Measurements from ENCODE around the gene LRRC74B. TPM values are rescaled to one million over a fixed set of nuclear protein-coding genes. Genes with fewer than 3 reads are reported as not detected.
"Not testable (repeated sequence)": the region's sequence is repeated elsewhere in the genome, so short reads cannot be mapped to it uniquely, and the experiment has no call there.

Gene LRRC74B
- total RNA-seq, 4 donors from 2014 or later: not detected

- H3K27ac ChIP-seq (replicated peaks in 1 of 4): no peak overlapping the region
- WGBS: 83% methylated on average over 5 of the region's 5 CpGs
- no peaks in the 10 kb centered on the region for H3K9me3 ChIP-seq
- no peaks in the 10 kb centered on the region for H3K36me3 ChIP-seq
- TF ChIP-seq EP300 (IDR thresholded peaks at IDR 0.05) (no peak), POLR2AphosphoS5 (IDR thresholded peaks at IDR 0.05) (no peak), POLR2A (IDR thresholded peaks at IDR 0.05; ENCODE audit: low read depth) (no peak)
- TF ChIP-seq, protein P1, sequence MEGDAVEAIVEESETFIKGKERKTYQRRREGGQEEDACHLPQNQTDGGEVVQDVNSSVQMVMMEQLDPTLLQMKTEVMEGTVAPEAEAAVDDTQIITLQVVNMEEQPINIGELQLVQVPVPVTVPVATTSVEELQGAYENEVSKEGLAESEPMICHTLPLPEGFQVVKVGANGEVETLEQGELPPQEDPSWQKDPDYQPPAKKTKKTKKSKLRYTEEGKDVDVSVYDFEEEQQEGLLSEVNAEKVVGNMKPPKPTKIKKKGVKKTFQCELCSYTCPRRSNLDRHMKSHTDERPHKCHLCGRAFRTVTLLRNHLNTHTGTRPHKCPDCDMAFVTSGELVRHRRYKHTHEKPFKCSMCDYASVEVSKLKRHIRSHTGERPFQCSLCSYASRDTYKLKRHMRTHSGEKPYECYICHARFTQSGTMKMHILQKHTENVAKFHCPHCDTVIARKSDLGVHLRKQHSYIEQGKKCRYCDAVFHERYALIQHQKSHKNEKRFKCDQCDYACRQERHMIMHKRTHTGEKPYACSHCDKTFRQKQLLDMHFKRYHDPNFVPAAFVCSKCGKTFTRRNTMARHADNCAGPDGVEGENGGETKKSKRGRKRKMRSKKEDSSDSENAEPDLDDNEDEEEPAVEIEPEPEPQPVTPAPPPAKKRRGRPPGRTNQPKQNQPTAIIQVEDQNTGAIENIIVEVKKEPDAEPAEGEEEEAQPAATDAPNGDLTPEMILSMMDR (IDR thresholded peaks at IDR 0.05): no peak
- intact Hi-C loops (cut with DNase I): no loop called here
- DNase-seq (ENCODE audit: extremely low spot score): no peak
- H3K4me1 ChIP-seq: no peaks in the 10 kb centered on the region
- H3K4me3 ChIP-seq: no peak overlapping the region
- H3K27me3 ChIP-seq: peaks cover 0 to 19% (median 0%) of the 10 kb centered on the region in 4 donors
These were observed 33.7 kb downstream of the LRRC74B start for GRCh38 chr22:21079493-21079892.

- no peaks in the 10 kb centered on the region for H3K9me3 ChIP-seq
- DNase-seq (ENCODE audit: extremely low spot score): no peak
- peaks cover 0 to 19% (median 0%) of the 10 kb centered on the region in 4 donors for H3K27me3 ChIP-seq
- WGBS: 100% methylated on average over 7 of the region's 31 CpGs
- no peak overlapping the region for H3K27ac ChIP-seq (replicated peaks in 1 of 4)
- no peaks in the 10 kb centered on the region for H3K36me3 ChIP-seq
- intact Hi-C loops (cut with DNase I): no loop called here
- H3K4me3 ChIP-seq: no peak overlapping the region
- TF ChIP-seq, protein P1 (IDR thresholded peaks at IDR 0.05): no peak
- TF ChIP-seq EP300 (IDR thresholded peaks at IDR 0.05) (no peak), POLR2AphosphoS5 (IDR thresholded peaks at IDR 0.05) (no peak), POLR2A (IDR thresholded peaks at IDR 0.05; ENCODE audit: low read depth) (no peak)
- no peaks in the 10 kb centered on the region for H3K4me1 ChIP-seq
These were observed 34.8 kb downstream of the LRRC74B start for GRCh38 chr22:21080435-21081137.

DNA sequence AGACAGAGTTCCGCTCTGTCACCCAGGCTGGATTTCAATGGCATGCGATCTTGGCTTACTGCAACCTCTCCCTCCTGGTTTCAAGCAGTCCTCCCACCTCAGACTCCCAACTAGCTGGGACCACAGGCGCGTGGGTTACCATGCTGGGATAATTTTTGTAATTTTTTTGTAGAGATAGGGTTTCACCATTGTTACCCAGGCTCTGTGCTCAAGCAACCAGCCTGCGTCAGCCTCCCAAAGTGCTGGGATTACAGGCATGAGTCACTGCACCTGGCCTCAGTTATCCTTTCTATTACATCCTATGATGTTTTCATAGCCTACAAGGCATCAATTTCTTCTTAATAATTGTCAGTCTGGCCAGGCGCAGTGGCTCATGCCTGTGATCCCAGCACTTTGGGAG is 36.5 kb downstream of the LRRC74B start:
- no peak for DNase-seq (ENCODE audit: extremely low spot score)
- Histone ChIP-seq H3K36me3 (no peaks in the 10 kb centered on the region), H3K9me3 (no peaks in the 10 kb centered on the region), H3K27me3 (peaks cover 0 to 21% (median 0%) of the 10 kb centered on the region in 4 donors), H3K27ac (replicated peaks in 1 of 4) (no peak overlapping the region), H3K4me1 (no peaks in the 10 kb centered on the region), H3K4me3 (no peak overlapping the region)
- intact Hi-C loops (cut with DNase I): no loop called here
- 92% methylated on average over 6 of the region's 6 CpGs for WGBS
- TF ChIP-seq EP300 (IDR thresholded peaks at IDR 0.05) (no peak), POLR2A (IDR thresholded peaks at IDR 0.05; ENCODE audit: low read depth) (no peak), POLR2AphosphoS5 (IDR thresholded peaks at IDR 0.05) (no peak)
- TF ChIP-seq, protein P1 (IDR thresholded peaks at IDR 0.05): no peak

- intact Hi-C loops (cut with DNase I): no loop called here
- WGBS: 89% methylated on average over 5 of the region's 5 CpGs
- TF ChIP-seq EP300 (IDR thresholded peaks at IDR 0.05): no peak
- no peak for TF ChIP-seq POLR2A (IDR thresholded peaks at IDR 0.05; ENCODE audit: low read depth)
- no peak for TF ChIP-seq POLR2AphosphoS5 (IDR thresholded peaks at IDR 0.05)
- TF ChIP-seq, protein P1 (IDR thresholded peaks at IDR 0.05): no peak
These were observed 41.4 kb downstream of the LRRC74B start for GRCh38 chr22:21087119-21087518.

DNA sequence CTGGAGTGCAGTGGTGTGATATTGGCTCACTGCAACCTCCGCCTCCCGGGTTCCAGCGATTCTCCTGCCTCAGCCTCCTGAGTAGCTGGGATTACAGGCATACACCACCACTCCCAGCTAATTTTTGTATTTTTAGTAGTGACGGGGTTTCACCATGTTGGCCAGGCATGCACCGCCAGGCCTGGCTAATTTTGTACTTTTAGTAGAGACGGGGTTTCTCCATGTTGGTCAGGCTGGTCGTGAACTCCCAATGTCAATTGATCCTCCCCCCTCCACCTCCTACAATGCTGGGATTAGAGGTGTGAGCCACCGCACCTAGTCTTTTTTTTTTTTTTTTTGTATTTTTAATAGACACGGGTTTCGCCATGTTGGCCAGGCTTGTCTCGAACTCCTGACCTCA is 42.2 kb downstream of the LRRC74B start:
- H3K9me3 ChIP-seq; DNase-seq (ENCODE audit: extremely low spot score); H3K4me1 ChIP-seq; intact Hi-C loops (cut with DNase I); H3K4me3 ChIP-seq; H3K36me3 ChIP-seq; H3K27ac ChIP-seq (replicated peaks in 1 of 4): not testable (repeated sequence)
- H3K27me3 ChIP-seq: peaks cover 0 to 38% (median 0%) of the 10 kb centered on the region in 4 donors
- 95% methylated on average over 11 of the region's 11 CpGs for whole genome bisulfite sequencing

More at GRCh38 chr22:21087119-21087518, 41.4 kb downstream of the LRRC74B start:
- peak; percentile 39 for DNase-seq (ENCODE audit: extremely low spot score)
- Histone ChIP-seq H3K4me3 (no peak overlapping the region), H3K27me3 (peaks cover 0 to 38% (median 0%) of the 10 kb centered on the region in 4 donors), H3K36me3 (no peaks in the 10 kb centered on the region), H3K4me1 (no peaks in the 10 kb centered on the region), H3K27ac (replicated peaks in 1 of 4) (no peak overlapping the region), H3K9me3 (no peaks in the 10 kb centered on the region)

GRCh38 chr22:21091220-21091619 is 45.5 kb downstream of the LRRC74B start:
- H3K36me3 ChIP-seq; DNase-seq (ENCODE audit: extremely low spot score); intact Hi-C loops (cut with DNase I); H3K27ac ChIP-seq (replicated peaks in 1 of 4); H3K4me3 ChIP-seq; H3K4me1 ChIP-seq; H3K9me3 ChIP-seq: not testable (repeated sequence)
- H3K27me3 ChIP-seq: peaks cover 0 to 38% (median 0%) of the 10 kb centered on the region in 4 donors
- 89% methylated on average over 11 of the region's 11 CpGs for WGBS
